ENCODE measurements around the gene KCNA5. TPM values are rescaled to one million over a fixed set of nuclear protein-coding genes. Genes with fewer than 3 reads are reported as not detected.
A peak's percentile ranks its signal among the peaks of the same experiment; 100 is the strongest.

The KCNA5 gene
- total and polyA plus RNA-seq, 2 of the 13 experiments (the other 11 are each of a cell fraction or from before 2014, with no cell fraction given): not detected

GRCh38 chr12:5088586-5089264 lies 45.0 kb downstream of the KCNA5 start:
- Histone ChIP-seq H2AFZ (ENCODE audit: low read length) (no peak overlapping the region), H3K79me2 (ENCODE audit: insufficient read depth, low read length) (no peaks in the 10 kb centered on the region), H3K9me3 (ENCODE audit: low read length) (no peaks in the 10 kb centered on the region), H4K20me1 (ENCODE audit: insufficient read depth, low read length) (no peaks in the 10 kb centered on the region), H3K36me3 (replicated peaks in 1 of 2; ENCODE audit: control insufficient read depth in 1 of 2, insufficient read depth in 2 of 2, low read length in 2 of 2) (no peaks in the 10 kb centered on the region), H3K4me1 (ENCODE audit: insufficient read depth, low read length) (no peaks in the 10 kb centered on the region), H3K9ac (ENCODE audit: insufficient read depth, low read depth, low read length) (no peak overlapping the region), H3K4me3 (replicated peaks in 1 of 3; ENCODE audit: insufficient read depth in 1 of 3, low read depth in 2 of 3, low read length in 3 of 3) (no peak overlapping the region), H3K27ac (ENCODE audit: extremely low read length, insufficient read depth, low read length) (no peak overlapping the region), H3K27me3 (ENCODE audit: control insufficient read depth in 1 of 2, insufficient read depth in 2 of 2, low read length in 2 of 2) (0 out of 5 replicates have a peak, but pooled peaks cover 2 to 4% of the 10 kb centered on the region in 2 experiments), H3K4me2 (ENCODE audit: low read depth, low read length) (no peak overlapping the region)
- FAIRE-seq (no peak), DNase-seq (ENCODE audit: low spot score) (no peak), ATAC-seq (no peak)
- 32% methylated on average over 10 of the region's 18 CpGs for WGBS (ENCODE audit: low lambda C conversion rate)
- BruUV-seq (replicated peaks): no TSS peak
- CTCF ChIA-PET (ENCODE audit: low intra/inter-chr PET ratio, low total read pairs): no interaction called here
- in situ Hi-C loops (cut with HindIII; ENCODE audit: extremely low pct_ligation_motif_present, low pct_unique_long_range_greater_than_20kb) (loop anchor here (5.0 kb wide), 2 partner anchors 66 to 231 kb away; no protein-coding TSS in a partner anchor), intact Hi-C loops (cut with micrococcal nuclease; ENCODE audit: unreplicated experiment) (no loop called here)
- TF ChIP-seq CREB1 (IDR thresholded peaks at IDR 0.05): 0 out of 2 replicates have a peak, but pooled peaks have one; percentile 11
- no peak for TF ChIP-seq CREB1 (CRISPR knock-in tag; IDR thresholded peaks at IDR 0.05)
- TF ChIP-seq CREB3 (CRISPR knock-in tag; IDR thresholded peaks at IDR 0.05): no peak
- POLR2A ChIA-PET: no interaction called here

- intact Hi-C loops (cut with micrococcal nuclease; ENCODE audit: unreplicated experiment) (no loop called here), in situ Hi-C loops (cut with HindIII; ENCODE audit: extremely low pct_ligation_motif_present, low pct_unique_long_range_greater_than_20kb) (no loop called here)
- Histone ChIP-seq H3K9ac (ENCODE audit: insufficient read depth, low read depth, low read length) (no peak overlapping the region), H2AFZ (ENCODE audit: low read length) (no peak overlapping the region), H3K4me2 (ENCODE audit: low read depth, low read length) (no peak overlapping the region), H3K4me1 (ENCODE audit: insufficient read depth, low read length) (no peaks in the 10 kb centered on the region), H3K27ac (ENCODE audit: extremely low read length, insufficient read depth, low read length) (no peak overlapping the region), H3K9me3 (ENCODE audit: low read length) (no peaks in the 10 kb centered on the region), H3K27me3 (ENCODE audit: control insufficient read depth in 1 of 2, insufficient read depth in 2 of 2, low read length in 2 of 2) (peaks cover 0 to 6% of the 10 kb centered on the region in 2 experiments; a peak in 1 of 5 replicates), H3K79me2 (ENCODE audit: insufficient read depth, low read length) (no peaks in the 10 kb centered on the region), H4K20me1 (ENCODE audit: insufficient read depth, low read length) (no peaks in the 10 kb centered on the region), H3K36me3 (replicated peaks in 1 of 2; ENCODE audit: control insufficient read depth in 1 of 2, insufficient read depth in 2 of 2, low read length in 2 of 2) (no peaks in the 10 kb centered on the region), H3K4me3 (replicated peaks in 1 of 3; ENCODE audit: insufficient read depth in 1 of 3, low read depth in 2 of 3, low read length in 3 of 3) (no peak overlapping the region)
- ChIA-PET CTCF (ENCODE audit: low intra/inter-chr PET ratio, low total read pairs) (no interaction called here), POLR2A (no interaction called here)
- ATAC-seq: no peak
- BruUV-seq (replicated peaks): no TSS peak
- no peak for DNase-seq (ENCODE audit: low spot score)
- WGBS (ENCODE audit: low lambda C conversion rate): 0% methylated on average over 1 of the region's 1 CpG
- no peak for FAIRE-seq
- TF ChIP-seq ZNF549 (CRISPR knock-in tag; IDR thresholded peaks at IDR 0.05) (no peak), ZNF230 (CRISPR knock-in tag; IDR thresholded peaks at IDR 0.05) (no peak), RFXANK (CRISPR knock-in tag; IDR thresholded peaks at IDR 0.05) (no peak), ZNF749 (CRISPR knock-in tag; IDR thresholded peaks at IDR 0.05; ENCODE audit: borderline replicate concordance) (no peak), GRHL1 (CRISPR knock-in tag; conservative IDR thresholded peaks at IDR 0.05) (no peak), PATZ1 (CRISPR knock-in tag; IDR thresholded peaks at IDR 0.05) (no peak), ZNF503 (CRISPR knock-in tag; IDR thresholded peaks at IDR 0.05) (no peak)
Measured at GRCh38 chr12:5094551-5094950, 50.9 kb downstream of the KCNA5 start.

Measured in HepG2 (cell line).